GM13977 (cell line): Measurements from ENCODE around the gene SVOPL.

Experiments
- DNase-seq: peaks from one replicate; pipeline ENCODE4 v3.0.0; 2012; ENCODE audit warnings: low spot score
- in situ Hi-C: fragments of 300-500 bp; cut with MboI; formaldehyde crosslinking; loops from one replicate; pipeline ENCODE4 v1.12.0; 2022; ENCODE audit warnings: low sequenced_read_pairs, low pct_unique_long_range_greater_than_20kb, mixed read lengths, inconsistent platforms; ENCODE audit not compliant: unreplicated experiment
- TF ChIP-seq, protein P1 (sequence below): IDR thresholded peaks from 2 replicates; pipeline ENCODE4 v1.5.1; 2012; ENCODE audit warnings: mild to moderate bottlenecking, control low read depth; ENCODE audit not compliant: insufficient read depth; ENCODE audit errors: extremely low read depth, missing control alignments

SVOPL gene

DNA sequence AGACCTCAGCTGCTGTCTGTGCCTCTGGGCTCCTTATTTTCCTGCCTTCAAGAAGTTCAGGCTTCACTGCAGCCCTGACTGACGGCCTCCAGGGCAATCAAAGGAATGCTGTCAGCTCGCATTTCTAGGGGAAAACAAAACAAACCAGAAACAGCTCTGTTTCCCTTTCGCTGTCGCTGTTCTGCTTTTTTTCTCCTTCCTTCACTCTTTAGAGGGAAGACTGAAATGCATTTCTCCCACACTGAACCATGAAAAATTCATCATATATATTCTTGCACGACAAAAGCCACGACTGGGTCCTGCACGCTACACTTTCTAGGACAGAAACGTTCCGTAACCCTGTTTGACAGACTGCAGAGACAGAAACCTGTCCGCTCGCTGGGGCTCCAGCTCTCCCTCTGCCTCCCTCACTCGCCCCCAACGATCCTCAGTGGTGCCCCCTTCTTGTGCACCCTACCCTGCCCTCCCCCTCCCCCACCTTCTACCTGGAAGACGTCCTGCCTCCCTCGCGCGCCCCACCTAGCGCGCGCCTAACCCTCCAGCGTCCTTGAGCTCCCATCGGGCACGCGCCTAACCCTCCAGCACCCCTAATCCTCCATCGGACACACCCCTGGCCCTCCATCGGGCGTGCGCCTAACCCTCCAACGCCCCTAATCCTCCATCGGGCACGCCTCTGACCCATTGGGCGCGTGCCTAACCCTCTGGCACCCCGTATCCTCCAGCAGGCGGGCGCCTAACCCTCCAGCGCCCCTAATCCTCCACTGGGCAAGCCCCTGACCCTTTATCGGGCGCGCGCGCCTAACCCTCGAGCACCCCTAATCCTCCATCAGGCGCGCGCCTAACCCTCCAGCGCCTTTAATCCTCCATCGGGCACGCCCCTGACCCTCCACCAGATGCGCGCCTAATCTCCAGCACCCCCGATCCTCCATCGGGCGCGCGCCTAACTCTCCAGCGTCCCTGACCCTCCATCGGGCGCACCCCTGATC lies 37.1 kb downstream of the SVOPL start:
- in situ Hi-C loops = no loop called here
- TF ChIP-seq, protein P1, sequence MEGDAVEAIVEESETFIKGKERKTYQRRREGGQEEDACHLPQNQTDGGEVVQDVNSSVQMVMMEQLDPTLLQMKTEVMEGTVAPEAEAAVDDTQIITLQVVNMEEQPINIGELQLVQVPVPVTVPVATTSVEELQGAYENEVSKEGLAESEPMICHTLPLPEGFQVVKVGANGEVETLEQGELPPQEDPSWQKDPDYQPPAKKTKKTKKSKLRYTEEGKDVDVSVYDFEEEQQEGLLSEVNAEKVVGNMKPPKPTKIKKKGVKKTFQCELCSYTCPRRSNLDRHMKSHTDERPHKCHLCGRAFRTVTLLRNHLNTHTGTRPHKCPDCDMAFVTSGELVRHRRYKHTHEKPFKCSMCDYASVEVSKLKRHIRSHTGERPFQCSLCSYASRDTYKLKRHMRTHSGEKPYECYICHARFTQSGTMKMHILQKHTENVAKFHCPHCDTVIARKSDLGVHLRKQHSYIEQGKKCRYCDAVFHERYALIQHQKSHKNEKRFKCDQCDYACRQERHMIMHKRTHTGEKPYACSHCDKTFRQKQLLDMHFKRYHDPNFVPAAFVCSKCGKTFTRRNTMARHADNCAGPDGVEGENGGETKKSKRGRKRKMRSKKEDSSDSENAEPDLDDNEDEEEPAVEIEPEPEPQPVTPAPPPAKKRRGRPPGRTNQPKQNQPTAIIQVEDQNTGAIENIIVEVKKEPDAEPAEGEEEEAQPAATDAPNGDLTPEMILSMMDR = no peak
- DNase-seq = peak; percentile 30

DNA sequence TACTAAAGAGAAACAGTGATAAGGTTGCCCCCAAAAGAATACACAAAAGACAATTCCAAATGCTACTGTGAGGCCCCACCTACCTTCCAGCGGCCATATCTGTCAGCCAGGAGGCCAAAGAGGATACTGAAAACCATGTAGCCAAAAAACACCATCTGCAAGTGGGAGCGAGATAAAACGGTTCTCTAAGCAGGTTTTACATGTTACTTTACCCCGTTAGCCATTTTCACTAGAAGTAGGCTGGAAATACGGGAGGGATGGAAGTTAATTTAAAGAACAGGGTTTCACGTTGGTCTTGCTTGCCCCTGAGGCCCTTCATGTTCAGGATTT lies 38.2 kb downstream of the SVOPL start:
- in situ Hi-C loops = no loop called here
- no peak for DNase-seq
- TF ChIP-seq, protein P1 = no peak

DNA sequence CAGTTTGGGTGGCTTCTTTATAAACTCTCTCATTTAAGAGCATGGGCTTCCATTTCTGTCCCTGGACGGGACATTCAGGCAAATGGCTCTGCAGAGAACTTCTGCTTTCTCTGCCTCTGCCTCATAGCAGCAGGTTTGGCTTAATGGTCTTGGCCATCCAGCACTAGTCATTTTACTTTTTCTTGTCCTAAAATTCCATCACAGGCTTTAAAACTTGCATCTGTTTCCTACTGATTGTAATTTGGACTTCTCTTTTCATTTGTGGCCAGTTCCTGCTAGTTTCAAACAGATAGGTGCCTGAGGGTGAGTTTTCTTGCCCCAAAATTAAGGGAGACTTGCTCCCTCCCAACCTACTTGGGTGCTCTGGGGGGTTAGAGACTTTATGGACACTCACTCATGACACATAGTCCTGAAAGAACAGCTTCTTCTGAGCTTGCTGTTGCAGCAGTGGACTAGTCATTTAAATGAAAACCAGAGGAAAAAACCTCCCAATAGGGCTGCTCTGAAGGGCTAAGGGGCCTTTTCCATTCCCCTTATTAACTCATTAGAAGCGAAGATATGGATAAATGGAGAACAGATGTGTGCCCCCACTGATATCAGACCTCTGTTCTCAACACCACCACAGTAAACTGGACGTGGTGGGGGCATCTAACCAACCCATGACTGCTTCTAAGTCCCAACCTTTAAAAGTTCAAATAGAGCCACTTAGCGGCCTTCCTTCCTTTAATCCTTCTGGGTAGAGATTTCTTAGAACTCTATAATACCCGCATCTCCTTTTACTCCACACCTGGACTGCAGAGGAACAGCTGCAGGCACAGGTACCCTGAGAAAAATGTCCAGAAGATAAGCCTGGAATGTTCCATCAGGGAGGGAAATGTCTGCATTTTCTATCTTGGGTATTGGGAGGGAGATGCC lies 38.8 kb downstream of the SVOPL start:
- in situ Hi-C loops = no loop called here
- DNase-seq = no peak
- TF ChIP-seq, protein P1 = no peak

DNA sequence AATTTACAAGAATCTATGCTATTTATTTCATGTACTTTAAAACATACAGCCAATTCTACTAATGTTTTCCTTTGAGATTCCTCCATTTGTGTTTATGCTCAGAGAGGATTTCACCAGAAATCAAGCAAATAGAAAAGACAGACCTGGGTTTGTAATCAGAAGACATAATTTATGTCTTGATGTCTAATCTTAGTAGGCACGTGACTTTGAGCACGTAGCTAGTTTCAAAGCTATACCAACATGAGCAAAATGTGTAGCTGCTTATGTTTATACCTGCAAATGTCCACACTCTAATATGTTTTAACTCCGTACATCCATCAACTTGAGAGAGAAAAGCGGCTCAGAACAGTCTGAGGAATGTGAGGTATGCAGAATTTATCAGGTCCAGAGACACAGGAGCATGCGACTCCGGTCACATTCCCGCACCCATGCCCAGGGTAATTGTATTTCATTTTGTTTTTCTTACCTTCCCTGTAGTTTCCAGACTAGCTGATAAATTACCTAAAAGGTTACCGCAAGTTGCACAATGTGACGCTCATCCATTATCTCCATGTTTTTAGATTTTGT lies 40.0 kb downstream of the SVOPL start:
- DNase-seq = no peak
- in situ Hi-C loops = no loop called here
- TF ChIP-seq, protein P1 = no peak

DNA sequence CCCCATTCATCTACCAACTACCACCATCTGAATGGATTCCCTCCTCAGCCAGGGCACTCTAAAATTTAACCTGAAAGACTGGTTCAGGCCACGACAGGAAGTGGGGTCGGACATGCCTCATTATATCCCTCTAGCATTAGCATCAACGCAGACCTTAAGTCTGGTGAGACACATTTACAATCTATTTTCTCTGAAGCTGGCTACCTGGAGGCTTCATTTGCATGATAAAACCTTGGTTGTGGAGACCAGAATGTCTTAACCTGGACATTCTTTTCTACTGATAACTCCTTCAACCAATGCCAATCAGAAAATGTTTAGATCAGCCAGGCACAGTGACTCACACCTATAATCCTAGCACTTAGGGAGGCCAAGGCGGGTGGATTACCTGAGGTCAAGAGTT lies 42.3 kb downstream of the SVOPL start:
- TF ChIP-seq, protein P1 = no peak
- no peak for DNase-seq
- in situ Hi-C loops = no loop called here

DNA sequence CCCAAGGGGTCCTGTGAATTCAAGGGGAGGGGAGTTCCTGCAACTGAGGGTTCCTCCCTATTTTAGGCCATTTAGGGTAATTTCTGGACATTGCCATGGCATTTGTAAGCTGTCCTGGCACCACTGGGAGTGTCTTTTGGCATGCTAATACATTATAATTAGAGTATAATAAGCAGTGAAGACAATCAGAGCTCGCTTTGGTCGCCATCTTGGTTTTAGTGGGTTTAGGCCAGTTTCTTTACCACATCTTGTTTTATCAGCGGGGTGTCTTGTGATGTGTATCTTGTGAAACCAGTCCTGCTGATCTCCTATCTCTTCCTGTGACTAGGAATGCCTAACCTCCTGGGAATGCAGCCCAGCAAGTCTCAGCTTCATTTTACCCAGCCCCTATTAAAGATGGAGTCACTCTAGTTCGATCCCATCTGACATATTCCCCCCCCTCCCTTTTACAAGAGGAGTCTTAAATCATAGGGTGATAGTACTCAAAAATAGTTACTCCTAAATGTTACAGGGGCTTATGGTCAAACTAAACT lies 43.2 kb downstream of the SVOPL start:
- no peak for DNase-seq
- in situ Hi-C loops = no loop called here
- TF ChIP-seq, protein P1 = no peak
